ENCODE data around the gene SIM1.

SIM1 gene

GRCh38 chr6:100382767-100383195 is 81.9 kb downstream of the SIM1 start:
- no peaks in the 10 kb centered on the region for H3K9me3 ChIP-seq (ENCODE audit: control insufficient read depth, low read length)
- no peaks in the 10 kb centered on the region for H3K4me1 ChIP-seq (ENCODE audit: control insufficient read depth, insufficient read depth, low read length, poor library complexity, severe bottlenecking)
- no peaks in the 10 kb centered on the region for H3K36me3 ChIP-seq (ENCODE audit: control insufficient read depth, insufficient read depth, low read length)
- no peak overlapping the region for H3K4me3 ChIP-seq (ENCODE audit: insufficient read depth, low read depth, low read length, poor library complexity, severe bottlenecking)
- H3K27ac ChIP-seq (ENCODE audit: insufficient read depth, low read length, poor library complexity, severe bottlenecking), result no peak overlapping the region
- no peaks in the 10 kb centered on the region for H3K27me3 ChIP-seq (replicated peaks; ENCODE audit: control insufficient read depth, insufficient read depth, low read length, poor library complexity, severe bottlenecking)
- no peak for DNase-seq

- H3K4me1 ChIP-seq (ENCODE audit: control insufficient read depth, insufficient read depth, low read length, poor library complexity, severe bottlenecking), result no peaks in the 10 kb centered on the region
- H3K27ac ChIP-seq (ENCODE audit: insufficient read depth, low read length, poor library complexity, severe bottlenecking), result no peak overlapping the region
- no peaks in the 10 kb centered on the region for H3K36me3 ChIP-seq (ENCODE audit: control insufficient read depth, insufficient read depth, low read length)
- H3K27me3 ChIP-seq (replicated peaks; ENCODE audit: control insufficient read depth, insufficient read depth, low read length, poor library complexity, severe bottlenecking), result no peaks in the 10 kb centered on the region
- no peak overlapping the region for H3K4me3 ChIP-seq (ENCODE audit: insufficient read depth, low read depth, low read length, poor library complexity, severe bottlenecking)
- no peaks in the 10 kb centered on the region for H3K9me3 ChIP-seq (ENCODE audit: control insufficient read depth, low read length)
- no peak for DNase-seq
Measured at GRCh38 chr6:100382031-100382430, 82.7 kb downstream of the SIM1 start.

- Histone ChIP-seq H3K9me3 (ENCODE audit: control insufficient read depth, low read length) (no peaks in the 10 kb centered on the region), H3K36me3 (ENCODE audit: control insufficient read depth, insufficient read depth, low read length) (no peaks in the 10 kb centered on the region), H3K27me3 (replicated peaks; ENCODE audit: control insufficient read depth, insufficient read depth, low read length, poor library complexity, severe bottlenecking) (no peaks in the 10 kb centered on the region), H3K4me1 (ENCODE audit: control insufficient read depth, insufficient read depth, low read length, poor library complexity, severe bottlenecking) (no peaks in the 10 kb centered on the region), H3K4me3 (ENCODE audit: insufficient read depth, low read depth, low read length, poor library complexity, severe bottlenecking) (no peak overlapping the region), H3K27ac (ENCODE audit: insufficient read depth, low read length, poor library complexity, severe bottlenecking) (no peak overlapping the region)
- DNase-seq, result no peak
Measured at GRCh38 chr6:100381111-100381510, 83.6 kb downstream of the SIM1 start.

GRCh38 chr6:100379386-100379785 is 85.3 kb downstream of the SIM1 start:
- no peak for DNase-seq
- no peaks in the 10 kb centered on the region for H3K4me1 ChIP-seq (ENCODE audit: control insufficient read depth, insufficient read depth, low read length, poor library complexity, severe bottlenecking)

GRCh38 chr6:100378576-100378975 is 86.1 kb downstream of the SIM1 start:
- Histone ChIP-seq H3K4me3 (ENCODE audit: insufficient read depth, low read depth, low read length, poor library complexity, severe bottlenecking) (no peak overlapping the region), H3K27me3 (replicated peaks; ENCODE audit: control insufficient read depth, insufficient read depth, low read length, poor library complexity, severe bottlenecking) (no peaks in the 10 kb centered on the region), H3K4me1 (ENCODE audit: control insufficient read depth, insufficient read depth, low read length, poor library complexity, severe bottlenecking) (no peaks in the 10 kb centered on the region), H3K27ac (ENCODE audit: insufficient read depth, low read length, poor library complexity, severe bottlenecking) (no peak overlapping the region), H3K9me3 (ENCODE audit: control insufficient read depth, low read length) (no peaks in the 10 kb centered on the region), H3K36me3 (ENCODE audit: control insufficient read depth, insufficient read depth, low read length) (no peaks in the 10 kb centered on the region)
- no peak for DNase-seq

More at GRCh38 chr6:100379386-100379785, 85.3 kb downstream of the SIM1 start:
- no peaks in the 10 kb centered on the region for H3K36me3 ChIP-seq (ENCODE audit: control insufficient read depth, insufficient read depth, low read length)
- H3K4me3 ChIP-seq (ENCODE audit: insufficient read depth, low read depth, low read length, poor library complexity, severe bottlenecking), result no peak overlapping the region
- H3K9me3 ChIP-seq (ENCODE audit: control insufficient read depth, low read length), result no peaks in the 10 kb centered on the region
- no peaks in the 10 kb centered on the region for H3K27me3 ChIP-seq (replicated peaks; ENCODE audit: control insufficient read depth, insufficient read depth, low read length, poor library complexity, severe bottlenecking)
- no peak overlapping the region for H3K27ac ChIP-seq (ENCODE audit: insufficient read depth, low read length, poor library complexity, severe bottlenecking)

GRCh38 chr6:100376103-100376502 is 88.6 kb downstream of the SIM1 start:
- Histone ChIP-seq H3K27me3 (replicated peaks; ENCODE audit: control insufficient read depth, insufficient read depth, low read length, poor library complexity, severe bottlenecking) (no peaks in the 10 kb centered on the region), H3K4me3 (ENCODE audit: insufficient read depth, low read depth, low read length, poor library complexity, severe bottlenecking) (no peak overlapping the region), H3K4me1 (ENCODE audit: control insufficient read depth, insufficient read depth, low read length, poor library complexity, severe bottlenecking) (no peaks in the 10 kb centered on the region), H3K36me3 (ENCODE audit: control insufficient read depth, insufficient read depth, low read length) (no peaks in the 10 kb centered on the region), H3K27ac (ENCODE audit: insufficient read depth, low read length, poor library complexity, severe bottlenecking) (no peak overlapping the region), H3K9me3 (ENCODE audit: control insufficient read depth, low read length) (no peaks in the 10 kb centered on the region)
- no peak for DNase-seq

- H3K9me3 ChIP-seq (ENCODE audit: control insufficient read depth, low read length), result no peaks in the 10 kb centered on the region
- H3K27me3 ChIP-seq (replicated peaks; ENCODE audit: control insufficient read depth, insufficient read depth, low read length, poor library complexity, severe bottlenecking), result no peaks in the 10 kb centered on the region
- no peak overlapping the region for H3K4me3 ChIP-seq (ENCODE audit: insufficient read depth, low read depth, low read length, poor library complexity, severe bottlenecking)
- DNase-seq, result no peak
- H3K4me1 ChIP-seq (ENCODE audit: control insufficient read depth, insufficient read depth, low read length, poor library complexity, severe bottlenecking), result no peaks in the 10 kb centered on the region
- no peaks in the 10 kb centered on the region for H3K36me3 ChIP-seq (ENCODE audit: control insufficient read depth, insufficient read depth, low read length)
- H3K27ac ChIP-seq (ENCODE audit: insufficient read depth, low read length, poor library complexity, severe bottlenecking), result no peak overlapping the region
Measured at GRCh38 chr6:100372326-100373091, 92.2 kb downstream of the SIM1 start.

- Histone ChIP-seq H3K9me3 (ENCODE audit: control insufficient read depth, low read length) (no peaks in the 10 kb centered on the region), H3K4me1 (ENCODE audit: control insufficient read depth, insufficient read depth, low read length, poor library complexity, severe bottlenecking) (no peaks in the 10 kb centered on the region), H3K4me3 (ENCODE audit: insufficient read depth, low read depth, low read length, poor library complexity, severe bottlenecking) (no peak overlapping the region), H3K27ac (ENCODE audit: insufficient read depth, low read length, poor library complexity, severe bottlenecking) (no peak overlapping the region), H3K36me3 (ENCODE audit: control insufficient read depth, insufficient read depth, low read length) (no peaks in the 10 kb centered on the region), H3K27me3 (replicated peaks; ENCODE audit: control insufficient read depth, insufficient read depth, low read length, poor library complexity, severe bottlenecking) (no peaks in the 10 kb centered on the region)
- DNase-seq, result no peak
Measured at GRCh38 chr6:100371591-100371990, 93.1 kb downstream of the SIM1 start.

- no peak for DNase-seq
- Histone ChIP-seq H3K27me3 (replicated peaks; ENCODE audit: control insufficient read depth, insufficient read depth, low read length, poor library complexity, severe bottlenecking) (no peaks in the 10 kb centered on the region), H3K27ac (ENCODE audit: insufficient read depth, low read length, poor library complexity, severe bottlenecking) (no peak overlapping the region), H3K4me1 (ENCODE audit: control insufficient read depth, insufficient read depth, low read length, poor library complexity, severe bottlenecking) (no peaks in the 10 kb centered on the region), H3K36me3 (ENCODE audit: control insufficient read depth, insufficient read depth, low read length) (no peaks in the 10 kb centered on the region), H3K4me3 (ENCODE audit: insufficient read depth, low read depth, low read length, poor library complexity, severe bottlenecking) (no peak overlapping the region), H3K9me3 (ENCODE audit: control insufficient read depth, low read length) (no peaks in the 10 kb centered on the region)
Measured at GRCh38 chr6:100370265-100370664, 94.5 kb downstream of the SIM1 start.

- no peak overlapping the region for H3K27ac ChIP-seq (ENCODE audit: insufficient read depth, low read length, poor library complexity, severe bottlenecking)
- H3K27me3 ChIP-seq (replicated peaks; ENCODE audit: control insufficient read depth, insufficient read depth, low read length, poor library complexity, severe bottlenecking), result no peaks in the 10 kb centered on the region
- no peak overlapping the region for H3K4me3 ChIP-seq (ENCODE audit: insufficient read depth, low read depth, low read length, poor library complexity, severe bottlenecking)
- no peaks in the 10 kb centered on the region for H3K4me1 ChIP-seq (ENCODE audit: control insufficient read depth, insufficient read depth, low read length, poor library complexity, severe bottlenecking)
- no peaks in the 10 kb centered on the region for H3K9me3 ChIP-seq (ENCODE audit: control insufficient read depth, low read length)
- H3K36me3 ChIP-seq (ENCODE audit: control insufficient read depth, insufficient read depth, low read length), result no peaks in the 10 kb centered on the region
- no peak for DNase-seq
Measured at GRCh38 chr6:100366419-100366818, 98.3 kb downstream of the SIM1 start.

Measured in effector memory CD4-positive, alpha-beta T cell (primary cell).